NB4 (cell line): Measurements from ENCODE around the gene EFCAB6.

ENCODE experiments used
- MYC ChIP-seq: IDR thresholded peaks from 2 replicates; pipeline ENCODE4 v1.6.1; 2011; ENCODE audit warnings: low read depth, low read length
- TF ChIP-seq, protein P1 (sequence below): IDR thresholded peaks from one replicate; pipeline ENCODE4 v1.5.1; 2012; ENCODE audit warnings: low read depth, low read length

DNA sequence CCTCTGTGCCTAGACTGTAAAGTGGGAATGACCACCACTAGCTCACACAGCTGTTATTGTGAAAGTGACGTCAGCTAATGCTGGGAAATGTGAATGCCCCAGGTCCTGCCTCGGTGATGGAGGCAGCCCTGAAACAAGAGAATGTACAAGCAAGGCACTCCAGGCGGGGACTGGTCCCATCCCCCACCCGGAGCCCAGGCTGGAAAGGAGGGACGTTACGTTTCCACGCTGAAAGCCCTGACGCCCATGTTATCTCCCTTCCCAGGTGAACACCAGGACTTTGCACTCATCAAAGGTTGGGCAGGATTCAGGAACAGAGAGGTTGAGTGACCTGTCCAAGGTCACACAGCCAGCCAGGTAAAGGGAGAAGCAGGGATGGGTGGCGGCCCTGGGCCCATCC lies 49.4 kb upstream of the EFCAB6 start:
- TF ChIP-seq, protein P1, sequence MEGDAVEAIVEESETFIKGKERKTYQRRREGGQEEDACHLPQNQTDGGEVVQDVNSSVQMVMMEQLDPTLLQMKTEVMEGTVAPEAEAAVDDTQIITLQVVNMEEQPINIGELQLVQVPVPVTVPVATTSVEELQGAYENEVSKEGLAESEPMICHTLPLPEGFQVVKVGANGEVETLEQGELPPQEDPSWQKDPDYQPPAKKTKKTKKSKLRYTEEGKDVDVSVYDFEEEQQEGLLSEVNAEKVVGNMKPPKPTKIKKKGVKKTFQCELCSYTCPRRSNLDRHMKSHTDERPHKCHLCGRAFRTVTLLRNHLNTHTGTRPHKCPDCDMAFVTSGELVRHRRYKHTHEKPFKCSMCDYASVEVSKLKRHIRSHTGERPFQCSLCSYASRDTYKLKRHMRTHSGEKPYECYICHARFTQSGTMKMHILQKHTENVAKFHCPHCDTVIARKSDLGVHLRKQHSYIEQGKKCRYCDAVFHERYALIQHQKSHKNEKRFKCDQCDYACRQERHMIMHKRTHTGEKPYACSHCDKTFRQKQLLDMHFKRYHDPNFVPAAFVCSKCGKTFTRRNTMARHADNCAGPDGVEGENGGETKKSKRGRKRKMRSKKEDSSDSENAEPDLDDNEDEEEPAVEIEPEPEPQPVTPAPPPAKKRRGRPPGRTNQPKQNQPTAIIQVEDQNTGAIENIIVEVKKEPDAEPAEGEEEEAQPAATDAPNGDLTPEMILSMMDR: no peak
- TF ChIP-seq MYC: no peak
